Adipocyte (in vitro differentiated cells): ENCODE results near the gene PTDSS2.
A peak's percentile ranks its signal among the peaks of the same experiment; 100 is the strongest.
"Not testable (repeated sequence)": the region's sequence is repeated elsewhere in the genome, so short reads cannot be mapped to it uniquely, and the experiment has no call there.

Experiments
- DNase-seq: peaks from one replicate; pipeline ENCODE4 v3.0.0-alpha.2; 2015; ENCODE audit warnings: low read depth
- H3K27me3 ChIP-seq: replicated peaks from 2 replicates; pipeline ENCODE4 v1.7.0; 2013; ENCODE audit warnings: mild to moderate bottlenecking, low read length, moderate library complexity; ENCODE audit not compliant: control insufficient read depth, insufficient read depth
- H3K36me3 ChIP-seq: 2 replicates; pipeline ENCODE4 v1.7.0; 2013; ENCODE audit warnings: low read length, mild to moderate bottlenecking, moderate library complexity; ENCODE audit not compliant: control insufficient read depth, insufficient read depth, severe bottlenecking
- H3K4me1 ChIP-seq: 2 replicates; pipeline ENCODE4 v1.7.0; 2013; ENCODE audit warnings: mild to moderate bottlenecking, low read length, moderate library complexity; ENCODE audit not compliant: control insufficient read depth, insufficient read depth
- H3K4me3 ChIP-seq: 2 replicates; pipeline ENCODE4 v1.7.0; 2013; ENCODE audit warnings: mild to moderate bottlenecking, low read length, moderate library complexity
- H3K9ac ChIP-seq: 2 replicates; pipeline ENCODE4 v1.7.0; 2013; ENCODE audit warnings: mild to moderate bottlenecking, low read length, moderate library complexity
- H3K9me3 ChIP-seq: 2 replicates; pipeline ENCODE4 v1.7.0; 2013; ENCODE audit warnings: mild to moderate bottlenecking, low read length, moderate library complexity; ENCODE audit not compliant: control insufficient read depth

The PTDSS2 gene

DNA sequence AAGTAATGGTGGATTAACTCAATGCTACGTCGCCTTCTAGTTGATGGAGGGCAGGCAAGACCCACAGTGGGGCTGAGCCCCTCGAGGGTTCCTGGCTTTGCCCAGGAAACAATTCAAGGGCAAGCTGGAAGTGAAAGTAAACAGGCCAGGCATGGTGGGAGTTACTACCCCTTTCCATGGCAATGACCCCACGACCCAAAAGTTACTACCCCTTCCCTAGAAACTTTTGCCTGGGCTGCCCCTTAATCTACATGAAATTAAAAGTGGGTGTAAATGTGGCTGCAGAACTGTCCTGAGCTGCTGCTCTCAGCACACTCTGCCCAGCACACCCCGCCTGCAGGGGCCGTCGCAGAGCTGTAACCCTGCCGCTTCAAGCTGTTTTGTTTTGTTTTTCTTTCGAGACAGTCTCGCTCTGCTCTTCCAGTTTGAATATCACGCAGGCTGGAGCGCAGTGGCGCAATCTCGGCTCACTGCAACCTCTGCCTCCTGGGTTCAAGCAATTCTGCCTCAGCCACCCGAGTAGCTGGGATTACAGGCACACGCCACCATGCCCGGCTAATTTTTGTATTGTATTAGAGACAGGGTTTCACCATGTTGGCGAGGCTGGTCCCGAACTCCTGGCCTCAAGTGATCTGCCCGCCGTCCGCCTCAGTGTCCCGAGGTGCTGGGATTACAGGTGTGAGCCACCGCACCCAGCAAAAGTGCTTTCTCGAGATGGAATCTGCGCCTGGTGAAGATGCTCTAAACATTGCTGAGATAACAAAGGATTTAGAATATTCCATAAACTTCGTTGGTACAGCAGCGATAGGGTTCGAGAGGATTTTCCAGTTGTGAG lies 62.9 kb downstream of the PTDSS2 start:
- DNase-seq: no peak
- Histone ChIP-seq H3K27me3 (no peaks in the 10 kb centered on the region), H3K4me3 (no peak overlapping the region), H3K36me3 (peaks cover 32% of the 10 kb centered on the region), H3K4me1 (peaks cover 3% of the 10 kb centered on the region), H3K9me3 (no peaks in the 10 kb centered on the region), H3K9ac (no peak overlapping the region)

DNA sequence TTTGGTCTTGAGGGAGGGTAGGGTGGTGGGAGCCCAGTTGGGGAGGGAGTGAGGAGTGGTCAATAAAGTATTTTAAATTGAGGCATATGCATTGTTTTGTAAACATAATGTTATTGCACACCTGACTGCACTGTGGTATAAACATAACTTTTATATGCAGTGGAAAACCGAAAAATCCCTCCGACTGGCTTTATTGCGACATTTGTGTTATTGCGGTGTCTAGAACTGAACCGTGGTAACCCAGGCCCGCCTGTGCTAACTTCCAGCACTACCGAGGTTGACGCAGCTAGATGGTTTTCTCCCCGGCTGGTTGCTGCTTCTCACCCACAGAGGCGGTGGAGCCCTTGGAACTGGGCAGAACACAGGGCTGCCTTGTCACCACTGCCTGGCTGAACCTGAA lies 64.5 kb downstream of the PTDSS2 start:
- peaks cover 27% of the 10 kb centered on the region for H3K36me3 ChIP-seq
- DNase-seq: no peak

DNA sequence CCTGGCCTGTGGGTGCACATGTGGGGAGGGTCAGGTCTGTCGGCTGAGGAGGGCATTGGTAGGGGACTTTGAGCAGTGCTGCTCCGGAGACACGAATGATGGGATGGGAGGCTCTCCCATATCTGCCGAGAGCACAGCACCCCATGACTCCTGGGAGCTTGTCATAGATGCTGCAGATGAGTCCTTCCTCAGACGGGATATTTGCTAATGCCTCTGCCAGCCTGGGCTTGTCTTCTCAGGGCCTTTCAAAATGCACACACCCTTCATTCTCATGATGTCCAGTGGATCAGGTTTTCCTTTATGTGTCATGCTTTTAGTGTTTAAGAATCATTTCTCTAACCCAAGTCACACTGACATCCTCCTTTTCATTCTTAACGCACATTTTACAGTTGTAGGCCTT lies 65.1 kb downstream of the PTDSS2 start:
- Histone ChIP-seq H3K4me1 (peaks cover 3% of the 10 kb centered on the region), H3K27me3 (no peaks in the 10 kb centered on the region), H3K4me3 (no peak overlapping the region)

More for the DNA sequence above, 64.5 kb downstream of the PTDSS2 start:
- Histone ChIP-seq H3K4me1 (peaks cover 3% of the 10 kb centered on the region), H3K9ac (no peak overlapping the region), H3K4me3 (no peak overlapping the region), H3K9me3 (no peaks in the 10 kb centered on the region), H3K27me3 (no peaks in the 10 kb centered on the region)

DNA sequence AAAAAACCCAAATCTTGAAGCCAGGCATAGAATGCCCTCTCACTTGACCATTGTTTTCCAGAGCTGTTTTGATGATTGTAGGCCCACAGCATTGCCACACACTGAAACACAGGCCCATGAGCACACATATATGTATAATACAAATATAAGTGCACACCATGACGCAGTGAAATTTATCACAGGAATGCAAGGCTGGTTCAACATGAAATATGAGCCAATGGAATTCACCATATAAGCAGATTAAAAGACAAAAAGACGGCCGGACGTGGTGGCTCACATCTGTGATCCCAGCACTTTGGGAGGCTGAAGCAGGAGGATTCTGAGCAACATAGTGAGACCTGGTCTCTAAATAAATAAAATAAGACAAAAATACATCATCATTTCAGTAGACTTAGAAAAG lies 66.3 kb downstream of the PTDSS2 start:
- Histone ChIP-seq H3K9ac (no peak overlapping the region), H3K4me3 (no peak overlapping the region), H3K36me3 (peaks cover 22% of the 10 kb centered on the region), H3K4me1 (peaks cover 3% of the 10 kb centered on the region), H3K27me3 (no peaks in the 10 kb centered on the region), H3K9me3 (no peaks in the 10 kb centered on the region)
- DNase-seq: no peak

More for the DNA sequence above, 65.1 kb downstream of the PTDSS2 start:
- DNase-seq: no peak
- Histone ChIP-seq H3K9me3 (no peaks in the 10 kb centered on the region), H3K9ac (no peak overlapping the region), H3K36me3 (peaks cover 22% of the 10 kb centered on the region)

DNA sequence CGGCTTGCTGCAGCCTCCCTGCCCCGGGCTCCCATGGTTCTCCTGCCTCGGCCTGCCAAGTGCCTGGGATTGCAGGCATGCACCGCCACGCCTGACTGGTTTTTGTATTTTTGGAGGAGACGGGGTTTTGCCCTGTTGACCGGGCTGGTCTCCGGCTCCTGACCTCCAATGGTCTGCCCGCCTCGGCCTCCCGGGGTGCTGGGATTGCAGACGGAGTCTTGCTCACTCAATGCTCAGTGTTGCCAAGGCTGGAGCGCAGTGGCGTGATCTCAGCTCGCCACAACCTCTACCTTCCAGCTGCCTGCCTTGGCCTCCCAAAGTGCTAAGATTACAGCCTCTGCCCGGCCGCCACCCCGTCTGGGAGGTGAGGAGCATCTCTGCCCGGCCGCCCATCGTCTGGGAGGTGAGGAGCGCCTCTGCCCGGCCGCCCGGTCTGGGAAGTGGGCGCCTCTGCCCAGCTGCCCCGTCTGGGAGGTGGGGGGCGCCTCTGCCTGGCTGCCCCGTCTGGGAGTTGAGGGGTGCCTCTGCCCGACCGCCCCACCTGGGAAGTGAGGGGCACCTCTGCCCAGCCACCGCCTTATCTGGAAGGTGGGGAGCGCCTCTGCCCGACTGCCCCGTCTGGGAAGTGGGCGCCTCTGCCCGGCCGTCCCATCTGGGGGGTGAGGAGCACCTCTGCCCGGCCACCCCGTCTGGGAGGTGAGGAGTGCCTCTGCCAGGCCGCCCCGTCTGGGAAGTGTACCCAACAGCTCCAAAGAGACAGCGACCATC lies 67.0 kb downstream of the PTDSS2 start:
- not testable (repeated sequence) for H3K9me3 ChIP-seq, H3K27me3 ChIP-seq, H3K9ac ChIP-seq, H3K4me1 ChIP-seq, H3K4me3 ChIP-seq, DNase-seq
- H3K36me3 ChIP-seq: peaks cover 22% of the 10 kb centered on the region

DNA sequence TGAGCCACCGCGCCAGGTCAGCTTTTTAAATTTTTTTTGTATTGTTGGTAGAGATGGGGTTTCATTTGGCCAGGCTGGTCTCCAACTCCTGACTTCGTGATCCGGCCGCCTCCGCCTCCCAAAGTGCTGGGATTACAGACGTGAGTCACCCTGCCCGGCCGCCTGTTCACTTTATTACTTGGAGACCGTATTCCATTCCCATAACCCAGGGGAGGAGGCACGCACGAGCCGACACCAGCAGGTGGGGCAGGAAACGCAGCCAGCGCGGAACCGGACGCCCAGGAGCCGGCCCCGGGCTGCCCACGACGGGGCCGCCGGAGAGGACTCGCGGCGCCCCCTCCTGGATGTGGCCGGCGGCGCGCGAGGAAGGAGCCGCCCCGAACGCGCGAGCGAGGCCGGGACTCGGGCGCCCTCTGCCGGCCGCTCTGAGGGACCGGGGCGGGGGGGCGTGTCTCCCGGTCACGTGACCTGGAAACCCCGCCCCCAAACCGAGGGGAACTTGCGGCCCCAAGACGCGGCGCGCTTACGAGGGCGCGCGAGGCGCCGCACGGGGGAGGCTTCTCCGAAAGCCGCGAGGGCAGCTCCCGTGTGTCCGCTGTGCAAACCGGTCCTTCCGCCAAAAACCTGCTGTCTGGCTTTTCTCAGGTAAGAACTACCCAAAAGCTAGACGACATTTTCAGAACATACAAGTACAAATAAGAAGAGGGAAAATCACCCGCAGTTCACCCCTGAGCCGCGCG lies 68.6 kb downstream of the PTDSS2 start:
- Histone ChIP-seq H3K4me3 (peak overlapping the region; percentile 76), H3K9ac (peak overlapping the region; percentile 60), H3K27me3 (no peaks in the 10 kb centered on the region), H3K36me3 (peaks cover 10% of the 10 kb centered on the region), H3K9me3 (no peaks in the 10 kb centered on the region), H3K4me1 (peaks cover 3% of the 10 kb centered on the region)
- peak; percentile 96 for DNase-seq

DNA sequence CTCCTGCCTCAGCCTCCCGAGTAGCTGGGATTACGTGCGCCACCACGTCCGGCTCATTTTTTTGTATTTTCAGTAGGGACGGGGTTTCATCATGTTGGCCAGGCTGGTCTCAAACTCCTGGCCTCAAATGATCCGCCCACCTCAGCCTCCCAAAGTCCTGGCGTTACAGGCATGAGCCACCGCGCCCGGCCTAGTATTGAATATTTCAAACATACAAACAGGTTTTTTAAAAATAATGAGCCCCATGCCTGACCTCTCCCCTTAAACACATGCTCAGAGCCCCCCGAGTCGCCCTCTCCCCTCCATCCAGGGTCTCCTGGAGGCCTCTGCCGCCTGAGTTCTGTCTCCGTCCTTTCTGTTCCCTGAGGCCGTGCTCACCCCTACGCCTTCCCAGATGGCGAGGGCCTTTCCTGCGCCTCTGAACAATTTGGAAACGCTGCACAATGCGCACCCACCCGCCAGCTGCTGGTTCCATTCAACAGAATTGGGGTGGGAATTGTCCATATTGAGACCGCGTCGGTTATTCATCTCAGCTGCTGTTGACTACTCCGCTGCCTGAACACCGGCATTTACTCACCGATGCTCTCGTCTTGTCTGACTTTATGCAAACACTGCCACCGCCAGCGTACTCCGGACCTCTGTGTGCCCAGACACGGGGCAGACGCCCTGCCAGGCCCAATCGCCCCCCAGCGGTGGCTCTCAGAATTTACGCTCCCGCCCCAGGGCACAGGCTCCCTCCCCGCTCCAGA lies 70.5 kb downstream of the PTDSS2 start:
- H3K9me3 ChIP-seq: no peaks in the 10 kb centered on the region
- H3K4me1 ChIP-seq: peaks cover 3% of the 10 kb centered on the region
- H3K4me3 ChIP-seq: no peak overlapping the region
- no peak overlapping the region for H3K9ac ChIP-seq
- DNase-seq: no peak
- no peaks in the 10 kb centered on the region for H3K36me3 ChIP-seq
- H3K27me3 ChIP-seq: no peaks in the 10 kb centered on the region

DNA sequence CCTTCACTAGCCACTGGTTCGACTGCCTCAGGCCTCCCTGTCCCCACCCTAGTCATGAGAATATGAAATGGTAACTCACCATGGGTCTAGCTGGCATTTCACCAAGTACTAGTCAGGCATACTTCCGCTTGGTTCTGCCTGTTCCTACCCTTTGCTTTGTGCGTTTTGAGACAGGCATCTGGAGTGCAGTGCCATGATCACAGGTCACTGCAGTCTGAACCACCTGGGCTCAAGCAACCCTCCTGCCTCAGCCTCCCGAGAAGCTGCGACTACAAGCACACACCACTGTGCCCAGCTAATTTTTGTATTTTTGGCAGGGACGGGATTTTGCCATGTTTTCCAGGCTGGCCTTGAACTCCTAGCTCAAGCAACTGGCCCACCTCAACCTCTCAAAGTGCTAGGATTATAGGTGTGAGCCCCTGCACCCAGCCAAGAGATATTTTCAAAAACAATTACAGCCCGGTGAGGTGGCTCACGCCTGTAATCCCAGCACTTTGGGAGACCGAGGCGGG lies 71.2 kb downstream of the PTDSS2 start:
- DNase-seq: no peak
- Histone ChIP-seq H3K4me1 (peaks cover 3% of the 10 kb centered on the region), H3K9ac (no peak overlapping the region), H3K27me3 (no peaks in the 10 kb centered on the region), H3K4me3 (no peak overlapping the region), H3K36me3 (no peaks in the 10 kb centered on the region), H3K9me3 (no peaks in the 10 kb centered on the region)

DNA sequence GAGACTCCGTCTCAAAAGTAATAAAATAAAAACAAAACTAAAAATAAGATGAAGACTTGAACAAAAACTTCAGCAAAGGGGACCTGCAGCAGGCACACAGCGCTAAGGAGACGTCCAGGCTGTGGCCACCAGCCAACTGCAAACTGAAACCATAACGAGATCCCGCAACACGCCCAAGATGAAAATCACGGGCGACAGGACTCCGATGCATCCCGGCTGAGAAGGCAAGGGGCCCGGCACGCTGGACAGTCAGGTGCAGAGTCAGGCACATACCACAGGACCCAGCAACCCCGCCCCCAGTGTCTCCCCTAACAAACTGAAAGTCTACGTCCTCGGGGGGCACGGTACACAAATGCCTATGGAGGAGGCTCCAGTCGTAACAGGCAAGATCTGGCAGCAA lies 76.1 kb downstream of the PTDSS2 start:
- Histone ChIP-seq H3K4me1 (no peaks in the 10 kb centered on the region), H3K9me3 (no peaks in the 10 kb centered on the region), H3K36me3 (no peaks in the 10 kb centered on the region), H3K27me3 (no peaks in the 10 kb centered on the region), H3K9ac (no peak overlapping the region), H3K4me3 (no peak overlapping the region)
- DNase-seq: no peak

DNA sequence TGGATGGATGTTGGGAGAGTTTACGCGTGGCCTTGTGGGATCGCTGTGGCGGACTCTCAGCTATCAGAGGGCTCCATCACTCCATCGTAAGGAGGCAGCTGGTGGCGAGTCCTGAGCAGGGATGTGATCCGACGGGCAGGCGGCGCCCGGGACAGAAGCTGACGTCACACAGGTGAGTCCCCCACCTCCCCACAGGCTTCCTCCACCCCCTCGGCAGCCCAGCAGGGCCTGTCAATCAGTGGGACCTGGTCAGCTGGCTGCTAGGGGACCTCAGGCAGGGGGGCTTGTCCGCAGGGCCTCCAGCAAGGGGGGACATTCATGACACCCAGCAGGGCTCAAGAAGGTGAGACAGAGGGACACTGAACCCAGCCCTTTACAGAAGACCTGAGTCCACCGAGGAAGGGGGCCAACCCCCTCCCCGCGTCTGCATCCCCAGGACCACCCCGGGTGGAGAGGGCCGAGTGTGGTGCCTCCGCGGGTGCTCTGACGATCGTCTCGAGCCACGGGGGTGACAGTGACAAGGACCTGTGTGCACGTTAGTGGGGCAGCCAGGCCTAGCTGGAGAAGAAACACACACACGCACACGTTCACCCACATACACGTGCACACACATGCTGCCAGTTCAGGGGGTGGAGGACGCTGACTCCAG lies 78.2 kb downstream of the PTDSS2 start:
- Histone ChIP-seq H3K36me3 (peaks cover 8% of the 10 kb centered on the region), H3K27me3 (no peaks in the 10 kb centered on the region), H3K9ac (no peak overlapping the region), H3K4me1 (no peaks in the 10 kb centered on the region), H3K9me3 (no peaks in the 10 kb centered on the region), H3K4me3 (no peak overlapping the region)
- no peak for DNase-seq
